ENCODE results near the gene NAT8.

The NAT8 gene

GRCh38 chr2:73601780-73602179 lies 40.4 kb downstream of the NAT8 start:
- no peak for TF ChIP-seq CTCF (IDR thresholded peaks at IDR 0.05; ENCODE audit: unreplicated experiment in 3 of 3)
- Mint-ChIP-seq H3K27me3 (ENCODE audit: low read depth) (no peaks in the 10 kb centered on the region), H3K9me3 (no peaks in the 10 kb centered on the region), H3K4me3 (no peak overlapping the region), H3K27ac (no peak overlapping the region), H3K4me1 (no peaks in the 10 kb centered on the region), H3K36me3 (ENCODE audit: low read depth) (peaks cover 44% of the 10 kb centered on the region)

GRCh38 chr2:73594251-73594650 lies 48.0 kb downstream of the NAT8 start:
- Mint-ChIP-seq H3K4me3 (no peak overlapping the region), H3K36me3 (ENCODE audit: low read depth) (peaks cover 23% of the 10 kb centered on the region), H3K27ac (no peak overlapping the region), H3K27me3 (ENCODE audit: low read depth) (no peaks in the 10 kb centered on the region), H3K4me1 (no peaks in the 10 kb centered on the region), H3K9me3 (peaks cover 4% of the 10 kb centered on the region)
- TF ChIP-seq CTCF (IDR thresholded peaks at IDR 0.05; ENCODE audit: unreplicated experiment in 3 of 3): no peak

- Mint-ChIP-seq H3K36me3 (ENCODE audit: low read depth) (peaks cover 23% of the 10 kb centered on the region), H3K9me3 (peaks cover 4% of the 10 kb centered on the region), H3K27ac (no peak overlapping the region)
Measured at GRCh38 chr2:73593680-73594079, 48.5 kb downstream of the NAT8 start.

More at GRCh38 chr2:73593680-73594079, 48.5 kb downstream of the NAT8 start:
- no peaks in the 10 kb centered on the region for H3K27me3 Mint-ChIP-seq (ENCODE audit: low read depth)
- H3K4me1 Mint-ChIP-seq: no peaks in the 10 kb centered on the region
- TF ChIP-seq CTCF (IDR thresholded peaks at IDR 0.05; ENCODE audit: unreplicated experiment in 3 of 3): no peak
- H3K4me3 Mint-ChIP-seq: no peak overlapping the region
